SK-MEL-5 (cell line): ENCODE data around the gene ZNF79. TPM values are rescaled to one million over a fixed set of nuclear protein-coding genes. Genes with fewer than 3 reads are reported as not detected.
A peak's percentile ranks its signal among the peaks of the same experiment; 100 is the strongest.

Experiments
- DNase-seq: peaks from one replicate; pipeline ENCODE4 v3.0.0-alpha.2; 2016; ENCODE audit warnings: low read depth, low spot score
- in situ Hi-C: cut with HindIII; loops from 2 replicates; pipeline ENCODE4 v1.10.0; 2016; ENCODE audit warnings: low sequenced_read_pairs, high pct_unique_total_duplicates, low pct_unique_long_range_greater_than_20kb
- total RNA-seq: library from RNA; depleted of rRNA; stranded (reverse); fragments of >200 nt; shearing (Covaris generic); gene quantifications from 2 replicates; pipeline ENCODE4 v1.2.3, GENCODE V29; 2014

The ZNF79 gene
- total RNA-seq, 1 experiment from 2014 or later: 14.0 TPM

DNA sequence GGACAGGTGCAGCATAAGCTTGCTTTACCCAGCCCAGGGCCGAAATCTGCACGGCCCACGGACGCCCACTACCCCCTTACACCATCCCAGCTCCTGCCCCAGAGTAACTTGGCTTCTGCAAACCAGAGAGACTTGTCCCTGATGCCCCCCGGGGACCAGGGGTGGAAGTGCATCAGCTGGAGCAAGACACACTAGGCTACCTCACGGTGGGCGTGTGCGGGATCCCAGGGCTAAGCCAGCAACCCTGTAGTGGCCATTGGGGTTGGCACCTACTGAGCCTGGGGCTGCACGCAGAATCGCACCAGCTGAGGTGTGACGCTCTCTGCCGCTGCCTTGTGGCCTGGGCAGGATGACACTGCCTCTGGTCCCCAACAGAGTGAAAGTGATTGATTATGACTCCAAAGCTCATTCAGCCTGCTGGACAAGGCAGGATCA, 6.1 kb upstream of the ZNF79 start:
- in situ Hi-C loops: no loop called here
- DNase-seq: peak; percentile 60

DNA sequence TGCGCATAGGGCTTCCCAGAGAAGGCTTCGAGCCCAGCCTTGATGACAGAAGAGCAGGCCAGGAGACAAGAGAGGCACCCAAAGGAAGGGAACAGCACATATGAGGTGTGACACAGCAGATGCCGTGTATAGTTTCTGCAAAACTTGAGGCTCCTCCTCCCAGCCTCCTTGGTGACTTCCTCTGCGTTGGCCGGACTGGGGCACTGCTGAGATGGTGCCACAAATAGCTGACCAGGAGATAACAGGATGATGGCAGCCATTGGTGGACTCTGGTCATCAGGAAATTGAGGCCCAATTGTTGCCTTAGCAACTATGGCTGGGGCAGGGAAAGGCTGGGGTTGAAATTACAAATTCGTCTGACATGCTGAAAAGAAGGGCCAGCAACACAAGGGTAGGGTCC, 4.8 kb upstream of the ZNF79 start:
- in situ Hi-C loops: no loop called here
- no peak for DNase-seq

DNA sequence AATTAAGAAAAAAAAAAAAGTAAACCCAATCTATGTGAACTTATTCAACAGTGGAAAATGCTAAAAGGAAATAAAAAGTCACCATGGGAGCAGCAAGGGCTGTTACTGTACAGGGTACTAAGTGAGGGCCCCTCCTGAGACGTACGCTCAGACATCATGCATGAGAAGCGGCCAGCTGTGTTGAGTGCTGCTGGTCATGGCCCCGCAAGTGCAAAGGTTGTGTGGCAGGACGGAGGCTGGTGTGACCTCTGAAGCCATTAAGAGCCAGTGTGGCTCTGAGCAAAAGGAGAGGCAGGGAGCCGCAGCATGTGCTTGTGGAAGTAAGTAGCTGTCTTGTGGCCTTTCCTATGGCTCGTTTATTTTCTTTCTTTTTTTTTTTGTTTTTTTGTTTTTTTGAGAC, 3.1 kb upstream of the ZNF79 start:
- no peak for DNase-seq
- in situ Hi-C loops: no loop called here

DNA sequence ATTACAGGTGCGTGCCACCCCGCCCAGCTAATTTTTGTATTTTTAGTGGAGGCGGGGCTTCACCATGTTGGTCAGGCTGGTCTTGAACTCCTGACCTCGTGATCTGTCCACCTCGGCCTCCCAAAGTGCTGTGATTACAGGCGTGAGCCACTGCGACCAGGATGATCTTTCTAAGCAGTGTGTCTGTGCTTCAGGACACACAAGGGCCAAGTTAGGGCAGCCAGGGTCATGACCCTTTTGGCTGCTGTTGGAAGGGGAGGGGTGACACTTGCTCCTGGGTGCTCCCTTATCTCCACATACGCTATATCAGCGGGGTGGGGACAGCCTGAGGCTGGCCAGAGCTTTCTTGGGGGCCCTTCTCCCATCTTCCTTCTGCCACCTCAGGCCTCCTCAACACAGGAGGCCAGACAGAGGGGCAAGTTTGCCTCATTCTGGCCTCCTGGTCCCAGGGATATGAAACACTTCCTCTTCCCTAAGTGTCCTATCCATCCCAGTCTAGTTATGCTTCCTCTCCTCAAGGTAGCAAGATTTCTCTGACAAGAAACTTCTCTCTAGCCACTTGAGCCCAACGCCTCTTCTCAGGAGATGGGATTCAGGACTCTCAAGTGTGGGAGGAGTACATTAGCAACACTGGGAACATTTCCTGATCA, 1.9 kb upstream of the ZNF79 start:
- DNase-seq: no peak
- in situ Hi-C loops: no loop called here

GRCh38 chr9:127422787-127423186, 1.4 kb upstream of the ZNF79 start:
- no peak for DNase-seq
- in situ Hi-C loops: no loop called here

DNA sequence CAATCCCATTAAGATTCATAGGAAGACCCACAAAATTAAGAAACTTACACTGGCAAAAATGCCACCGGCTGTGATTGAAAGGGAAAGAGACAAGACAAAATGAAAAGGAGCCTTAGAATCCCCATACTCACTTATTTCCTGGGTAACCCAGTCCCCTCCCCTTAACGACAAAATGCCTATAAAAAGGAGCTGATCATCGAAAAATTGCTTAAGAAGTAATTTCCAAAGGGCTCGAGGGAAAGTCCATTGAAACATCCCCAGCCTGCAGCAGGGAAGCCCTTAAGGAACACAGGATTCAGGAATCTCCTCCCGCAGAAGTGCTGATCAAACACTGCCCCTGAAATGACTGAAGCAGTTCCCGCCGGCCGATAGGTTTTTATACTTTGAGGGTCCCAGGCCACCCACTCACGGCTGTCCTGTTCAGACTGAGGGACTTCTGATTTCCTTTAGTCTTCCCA, 677 bp upstream of the ZNF79 start:
- in situ Hi-C loops: no loop called here
- DNase-seq: no peak

- peak; percentile 37 for DNase-seq
These were observed 456 bp downstream of the ZNF79 start for GRCh38 chr9:127424676-127424999.

DNA sequence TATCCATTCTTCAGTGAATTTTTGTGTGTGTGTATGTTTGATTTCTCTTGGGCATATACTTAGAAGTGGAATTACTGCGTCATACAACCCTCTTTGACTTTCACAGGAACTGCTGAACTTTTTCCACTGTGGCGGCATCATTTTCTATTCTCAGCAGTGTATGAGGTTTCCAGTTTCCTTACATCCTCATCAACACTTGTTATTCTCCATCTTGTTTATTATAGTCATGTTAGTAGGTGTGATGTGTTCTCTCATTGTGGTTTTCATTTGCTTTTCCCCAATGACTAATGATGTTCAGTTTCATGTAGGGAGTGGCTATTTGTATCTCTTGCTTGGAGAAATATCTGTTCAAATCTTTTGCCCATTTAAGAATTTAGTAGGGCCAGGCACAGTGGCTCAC, 2.6 kb downstream of the ZNF79 start:
- in situ Hi-C loops: no loop called here
- no peak for DNase-seq

More at GRCh38 chr9:127424676-127424999, 456 bp downstream of the ZNF79 start:
- in situ Hi-C loops: no loop called here

DNA sequence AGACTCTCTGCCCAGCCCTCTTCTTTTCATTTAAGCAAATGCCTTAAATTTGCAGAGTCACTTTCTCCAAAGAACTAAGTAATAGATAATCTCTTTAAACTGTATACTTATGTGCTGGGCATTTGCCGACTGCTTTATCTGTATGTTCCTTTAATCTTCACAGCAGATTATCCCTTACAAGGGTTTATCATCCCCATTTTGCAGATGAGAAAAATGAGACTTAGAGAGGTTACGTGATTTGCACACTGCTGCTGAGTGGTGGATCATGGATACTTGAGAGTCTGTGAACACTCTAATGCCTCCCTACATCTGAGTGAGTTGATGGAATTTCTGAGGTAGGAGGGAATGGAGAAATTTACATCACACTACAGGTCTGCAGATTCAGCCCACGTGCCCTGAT, 4.2 kb downstream of the ZNF79 start:
- in situ Hi-C loops: no loop called here
- DNase-seq: no peak

GRCh38 chr9:127430415-127430814, 6.2 kb downstream of the ZNF79 start:
- no peak for DNase-seq
- in situ Hi-C loops: no loop called here

DNA sequence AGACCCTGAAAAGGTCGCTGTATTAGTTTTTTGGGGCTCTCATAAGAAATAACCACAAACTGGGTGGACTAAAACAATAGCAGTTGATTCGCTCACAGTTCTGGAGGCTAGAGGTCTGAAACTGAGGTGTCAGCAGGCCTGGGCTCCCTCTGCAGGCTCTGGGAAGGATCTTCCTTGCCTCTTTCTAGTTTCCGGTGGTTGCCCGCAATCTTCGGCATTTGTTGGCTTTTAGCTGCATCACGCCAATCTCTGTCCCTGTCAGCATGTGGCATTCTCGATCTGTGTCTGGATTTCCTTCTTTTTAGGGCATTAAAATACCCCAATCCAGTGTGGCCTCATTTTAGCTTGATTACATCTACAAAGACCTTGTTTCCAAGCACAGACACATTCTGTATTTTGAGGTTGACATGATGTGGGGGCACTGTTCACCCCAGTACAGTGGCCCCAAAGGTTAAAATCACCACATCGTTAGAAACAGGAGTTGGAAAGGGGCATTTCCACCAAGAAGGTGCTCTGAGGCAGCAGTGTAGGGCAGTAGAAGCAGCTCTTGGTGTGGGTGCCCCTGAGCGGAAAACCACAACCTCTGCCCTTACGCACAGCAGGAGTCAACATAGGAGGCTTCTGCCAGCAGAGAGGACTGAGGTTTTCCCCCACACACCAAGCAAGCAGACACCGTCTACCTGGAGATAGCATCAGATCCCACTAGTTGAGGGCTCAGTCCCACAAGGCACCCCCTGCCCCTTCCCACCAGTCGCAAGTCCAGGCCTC, 13.5 kb downstream of the ZNF79 start:
- DNase-seq: peak; percentile 14
- in situ Hi-C loops: no loop called here

- in situ Hi-C loops: no loop called here
These were observed 14.2 kb downstream of the ZNF79 start for GRCh38 chr9:127438394-127438793.

DNA sequence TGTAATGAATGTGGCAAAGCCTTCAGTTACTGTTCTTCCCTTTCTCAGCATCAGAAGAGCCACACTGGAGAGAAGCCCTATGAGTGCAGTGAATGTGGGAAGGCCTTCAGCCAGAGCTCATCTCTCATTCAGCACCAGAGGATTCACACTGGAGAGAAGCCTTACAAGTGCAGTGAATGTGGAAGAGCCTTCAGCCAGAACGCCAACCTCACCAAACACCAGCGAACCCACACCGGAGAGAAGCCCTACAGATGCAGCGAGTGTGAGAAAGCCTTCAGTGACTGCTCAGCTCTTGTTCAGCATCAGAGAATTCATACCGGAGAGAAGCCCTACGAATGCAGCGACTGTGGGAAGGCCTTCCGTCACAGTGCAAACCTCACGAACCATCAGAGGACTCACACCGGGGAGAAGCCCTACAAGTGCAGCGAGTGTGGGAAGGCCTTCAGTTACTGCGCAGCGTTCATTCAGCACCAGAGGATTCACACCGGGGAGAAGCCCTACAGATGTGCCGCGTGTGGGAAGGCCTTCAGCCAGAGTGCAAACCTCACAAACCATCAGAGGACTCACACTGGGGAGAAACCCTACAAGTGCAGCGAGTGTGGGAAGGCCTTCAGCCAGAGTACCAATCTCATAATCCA, 20.2 kb downstream of the ZNF79 start:
- in situ Hi-C loops: no loop called here

More at GRCh38 chr9:127438394-127438793, 14.2 kb downstream of the ZNF79 start:
- no peak for DNase-seq

GRCh38 chr9:127444921-127445850, 21.0 kb downstream of the ZNF79 start:
- peak; percentile 28 for DNase-seq
- in situ Hi-C loops: no loop called here

More for the DNA sequence above, 20.2 kb downstream of the ZNF79 start:
- no peak for DNase-seq

- peak; percentile 54 for DNase-seq
- in situ Hi-C loops: no loop called here
These were observed 21.9 kb downstream of the ZNF79 start for GRCh38 chr9:127445851-127446712.

DNA sequence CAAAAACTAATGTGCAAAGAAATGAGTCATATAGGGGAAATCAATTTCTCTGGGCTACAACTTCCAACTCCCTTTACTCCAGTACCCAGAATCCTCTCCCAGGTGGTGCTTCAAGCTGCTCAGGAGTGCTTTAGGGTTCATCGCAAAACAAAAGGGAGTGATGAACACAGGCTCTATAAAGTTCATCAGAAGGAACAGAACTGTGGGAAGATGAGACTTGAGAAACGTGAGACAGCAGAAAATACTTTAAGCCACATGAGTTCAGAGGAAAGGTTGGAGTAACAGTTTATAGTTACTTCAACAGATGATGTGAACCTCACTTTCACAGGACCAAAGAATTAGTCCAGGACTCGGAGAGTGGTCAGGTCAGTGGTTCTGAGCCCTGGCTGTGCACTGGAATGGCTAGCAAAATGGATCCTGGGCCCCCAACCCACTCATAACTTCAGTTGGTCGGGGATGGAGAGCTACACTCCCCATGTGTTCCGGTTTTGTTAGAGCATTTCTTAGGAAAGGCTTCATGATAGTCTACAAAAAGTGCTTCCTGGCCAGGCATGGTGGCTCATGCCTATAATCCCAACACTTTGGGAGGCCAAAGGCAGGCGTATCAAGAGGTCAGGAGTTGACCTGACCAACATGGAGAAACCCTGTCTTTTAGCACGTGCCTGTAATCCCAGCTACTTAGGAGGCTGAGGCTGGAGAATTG, 22.7 kb downstream of the ZNF79 start:
- DNase-seq: peak; percentile 13
- in situ Hi-C loops: no loop called here
